NCI-H226 (cell line): ENCODE measurements around the gene CTSH.
"Not testable (repeated sequence)": the region's sequence is repeated elsewhere in the genome, so short reads cannot be mapped to it uniquely, and the experiment has no call there.

ENCODE experiments used
- DNase-seq: peaks from one replicate; pipeline ENCODE4 v3.0.0-alpha.2; 2015

The CTSH gene

DNA sequence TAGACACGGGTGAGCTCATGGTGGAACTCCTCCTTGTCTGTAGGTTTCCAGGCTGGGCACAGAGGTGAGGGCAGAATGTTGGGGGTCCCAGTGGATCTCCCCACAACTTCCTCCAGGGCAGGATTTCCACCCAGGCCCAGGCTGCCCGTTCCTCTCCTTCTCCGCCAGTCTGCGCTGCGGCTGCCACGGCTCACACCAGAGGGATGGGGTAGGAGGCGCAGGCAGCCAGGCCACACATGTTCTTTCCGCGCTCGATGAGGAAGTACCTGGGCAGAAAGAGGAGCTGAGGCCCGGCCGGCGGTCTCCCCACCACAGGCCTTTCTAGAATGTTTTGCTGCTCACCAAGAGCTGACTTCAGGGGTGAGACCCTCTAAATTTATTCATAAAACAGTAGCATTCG is 22.9 kb downstream of the CTSH start:
- no peak for DNase-seq

GRCh38 chr15:78921517-78921916 is 23.3 kb downstream of the CTSH start:
- DNase-seq: no peak

DNA sequence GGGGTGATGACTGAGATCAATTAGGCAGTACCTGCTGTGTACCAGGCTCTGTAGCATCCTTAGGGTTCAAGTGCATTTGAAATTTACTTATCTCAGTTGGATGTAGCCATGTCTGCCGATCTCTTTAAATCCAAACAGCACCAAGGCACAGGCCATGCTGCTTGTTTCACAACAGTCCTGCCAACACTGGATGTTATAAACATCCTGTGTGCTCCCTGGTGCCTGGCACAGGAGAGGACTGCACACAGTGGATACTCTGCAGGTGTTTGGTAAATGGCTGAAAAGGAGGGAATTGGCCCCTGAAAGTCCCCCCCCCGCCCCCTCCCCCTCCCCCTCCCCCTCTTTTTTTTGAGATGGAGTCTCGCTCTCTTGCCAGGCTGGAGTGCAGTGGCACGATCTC is 27.0 kb downstream of the CTSH start:
- peak; percentile 35 for DNase-seq

GRCh38 chr15:78916088-78916487 is 28.8 kb downstream of the CTSH start:
- DNase-seq: no peak

DNA sequence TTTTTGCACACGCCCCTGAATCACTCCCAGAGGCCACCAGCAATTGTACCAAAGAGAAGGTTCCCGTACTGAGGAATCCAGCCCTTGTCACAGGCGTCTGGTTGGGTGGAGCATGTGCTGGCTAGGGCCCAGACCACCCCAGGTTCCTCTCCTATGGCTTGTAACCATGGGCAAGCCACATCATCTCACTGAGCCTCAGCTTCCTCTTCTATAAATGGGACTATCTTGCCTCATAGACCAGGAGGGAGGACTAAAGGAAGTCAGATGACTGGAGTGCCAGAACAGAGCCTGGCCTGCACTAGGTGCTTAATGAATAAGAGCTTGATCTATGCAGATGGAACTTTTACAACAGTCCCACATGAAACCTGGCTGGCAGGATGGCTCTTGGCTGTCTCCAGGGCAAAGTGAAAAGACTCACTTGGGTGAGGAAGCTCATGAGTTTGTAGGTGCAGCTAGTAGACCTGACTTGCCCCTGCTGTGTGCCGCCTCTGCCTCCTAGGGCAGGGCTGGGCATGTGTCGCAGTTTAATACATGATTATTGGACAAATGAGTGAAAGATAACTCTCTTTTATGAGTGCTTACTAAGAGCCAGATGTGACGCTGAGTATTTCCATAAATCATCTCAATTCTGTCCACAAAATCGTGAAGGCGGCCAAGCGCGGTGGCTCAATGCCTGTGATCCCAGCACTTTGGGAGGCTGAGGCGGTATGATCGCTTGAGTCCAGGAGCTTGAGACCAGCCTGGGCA is 29.3 kb downstream of the CTSH start:
- no peak for DNase-seq

GRCh38 chr15:78914027-78914764 is 30.6 kb downstream of the CTSH start:
- peak; percentile 59 for DNase-seq

- no peak for DNase-seq
These were observed 31.8 kb downstream of the CTSH start for GRCh38 chr15:78913012-78913411.

DNA sequence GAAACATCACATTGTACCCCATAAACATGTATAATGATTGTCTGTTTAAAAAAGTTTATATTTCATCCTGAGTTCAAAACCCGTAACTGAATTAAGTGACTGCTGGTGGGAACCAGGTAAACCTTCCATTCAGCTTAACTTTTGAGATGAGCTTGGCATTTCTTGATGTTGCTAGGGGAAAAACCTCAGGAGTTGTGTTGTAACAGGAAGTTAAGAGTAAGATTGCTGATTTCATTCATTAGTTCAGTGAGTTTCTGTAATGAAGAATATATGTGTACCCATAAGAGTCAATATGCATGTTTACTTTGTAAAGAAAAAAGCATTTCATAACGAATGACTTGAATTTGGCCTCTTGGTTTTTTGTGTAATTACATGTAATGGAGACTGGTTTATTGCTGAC is 32.5 kb downstream of the CTSH start:
- DNase-seq: no peak

- no peak for DNase-seq
These were observed 34.6 kb downstream of the CTSH start for GRCh38 chr15:78910271-78910670.

GRCh38 chr15:78909791-78910228 is 35.0 kb downstream of the CTSH start:
- DNase-seq: peak; percentile 33

GRCh38 chr15:78909160-78909695 is 35.6 kb downstream of the CTSH start:
- no peak for DNase-seq

GRCh38 chr15:78907577-78907976 is 37.3 kb downstream of the CTSH start:
- no peak for DNase-seq

DNA sequence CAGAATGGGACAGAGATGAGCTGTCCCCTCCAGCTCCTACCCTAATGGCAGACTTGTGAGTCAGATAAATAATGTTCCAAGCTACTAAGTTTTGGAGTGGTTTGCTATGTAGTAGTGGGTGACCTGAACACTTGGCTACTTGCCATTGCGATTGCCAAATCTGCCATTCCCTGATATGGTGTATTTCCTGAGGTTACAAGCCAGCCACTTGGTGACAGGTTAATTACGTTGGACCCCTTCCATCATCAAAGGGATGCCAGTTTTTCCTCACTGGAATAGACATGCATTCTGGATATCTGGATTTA is 38.6 kb downstream of the CTSH start:
- DNase-seq: peak; percentile 65

- no peak for DNase-seq
These were observed 40.1 kb downstream of the CTSH start for GRCh38 chr15:78904599-78905358.

GRCh38 chr15:78902281-78903032 is 42.4 kb downstream of the CTSH start:
- peak; percentile 67 for DNase-seq

GRCh38 chr15:78900819-78901533 is 43.9 kb downstream of the CTSH start:
- not testable (repeated sequence) for DNase-seq

- no peak for DNase-seq
These were observed 46.3 kb downstream of the CTSH start for GRCh38 chr15:78898540-78898939.

DNA sequence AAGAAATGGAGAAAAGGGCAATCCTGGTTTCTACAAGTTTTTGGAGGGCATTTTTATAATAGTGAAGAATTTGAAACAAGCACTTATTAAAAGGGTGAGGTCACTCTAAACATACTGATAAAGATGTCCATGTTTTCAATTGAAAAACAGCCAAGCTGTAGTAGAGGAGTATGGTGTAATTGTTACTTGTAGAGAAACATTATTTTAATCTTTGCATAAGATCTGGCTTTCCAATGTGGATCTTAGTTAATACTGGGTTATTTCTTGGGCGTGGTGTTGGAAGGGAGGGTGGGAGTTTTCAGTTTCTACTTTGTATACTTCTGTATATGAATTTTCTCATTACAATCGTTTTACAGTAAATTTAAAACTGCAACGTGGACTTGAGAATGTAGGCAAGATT is 49.4 kb downstream of the CTSH start:
- DNase-seq: no peak

DNA sequence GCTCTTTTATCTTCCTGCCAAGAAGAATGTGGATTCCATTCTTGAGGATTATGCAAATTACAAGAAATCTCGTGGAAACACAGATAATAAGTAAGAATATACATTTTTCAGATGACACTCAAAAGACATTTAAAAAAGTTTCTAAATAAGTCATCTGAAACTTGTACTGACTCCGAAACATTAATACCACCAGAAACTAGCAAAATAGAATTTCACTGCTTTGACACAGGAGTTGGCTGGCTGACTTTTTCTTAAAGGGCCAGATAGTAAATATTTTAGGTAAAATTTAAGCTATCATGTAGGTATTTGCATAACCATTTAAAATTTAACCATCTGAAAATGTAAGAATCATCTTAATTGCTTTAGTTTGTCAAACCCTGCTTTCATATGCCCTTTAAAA is 51.3 kb downstream of the CTSH start:
- no peak for DNase-seq

DNA sequence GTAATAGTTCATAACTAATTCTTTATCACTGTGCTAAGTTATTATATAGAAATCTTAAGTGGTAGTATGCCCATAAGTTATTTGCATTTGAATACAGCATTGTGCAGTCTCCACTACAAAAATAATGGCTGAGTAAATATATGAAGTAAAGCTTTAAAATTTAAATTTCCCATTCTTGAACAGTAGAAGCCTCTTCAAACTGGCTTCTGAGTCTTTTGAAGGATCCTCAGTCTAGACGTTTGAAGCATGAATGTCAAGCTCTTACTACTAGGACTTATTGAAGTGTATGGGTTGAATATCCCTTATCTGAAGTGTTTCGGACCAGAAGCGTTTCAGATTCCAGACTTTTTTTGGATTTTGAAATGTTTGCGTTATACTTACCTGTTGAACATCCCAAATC is 55.8 kb downstream of the CTSH start:
- no peak for DNase-seq

GRCh38 chr15:78881681-78882080 is 63.2 kb downstream of the CTSH start:
- no peak for DNase-seq

GRCh38 chr15:78880813-78881212 is 64.0 kb downstream of the CTSH start:
- no peak for DNase-seq
